H9 (cell line): ENCODE results near the gene EDA. TPM values are rescaled to one million over a fixed set of nuclear protein-coding genes. Genes with fewer than 3 reads are reported as not detected.

Experiments used
- DNase-seq: peaks from one replicate; pipeline ENCODE4 v3.0.0-alpha.2; 2017
- H2AFZ ChIP-seq: one replicate; pipeline ENCODE4 v1.6.1; 2013; ENCODE audit warnings: mild to moderate bottlenecking, low read length, control low read depth, moderate library complexity
- H2AK5ac ChIP-seq: 2 replicates; pipeline ENCODE4 v1.6.1; 2013; ENCODE audit warnings: low read length, control low read depth, mixed read lengths; ENCODE audit not compliant: insufficient read length
- H2BK120ac ChIP-seq: one replicate; pipeline ENCODE4 v1.6.1; 2013; ENCODE audit warnings: low read depth, mild to moderate bottlenecking, low read length, control low read depth, inconsistent platforms; ENCODE audit not compliant: poor library complexity, severe bottlenecking
- H2BK12ac ChIP-seq: 2 replicates; pipeline ENCODE4 v1.6.1; 2013; ENCODE audit warnings: low read length, control low read depth, mixed read lengths, low read depth; ENCODE audit not compliant: insufficient read length
- H2BK15ac ChIP-seq: 2 replicates; pipeline ENCODE4 v1.6.1; 2013; ENCODE audit warnings: low read depth, low read length, control low read depth
- H2BK20ac ChIP-seq: one replicate; pipeline ENCODE4 v1.6.1; 2013; ENCODE audit warnings: low read depth, mild to moderate bottlenecking, low read length, control low read depth, inconsistent platforms; ENCODE audit not compliant: poor library complexity, severe bottlenecking
- H2BK5ac ChIP-seq: 2 replicates; pipeline ENCODE4 v1.6.1; 2013; ENCODE audit warnings: low read length, control low read depth, mixed read lengths; ENCODE audit not compliant: insufficient read length
- H3K14ac ChIP-seq: 2 replicates; pipeline ENCODE4 v1.6.1; 2013; ENCODE audit warnings: low read length, control low read depth; ENCODE audit not compliant: insufficient read depth
- H3K18ac ChIP-seq: 2 replicates; pipeline ENCODE4 v1.6.1; 2013; ENCODE audit warnings: low read depth, mild to moderate bottlenecking, mixed read lengths, low read length, control low read depth; ENCODE audit not compliant: insufficient read length
- H3K23ac ChIP-seq: 2 replicates; pipeline ENCODE4 v1.6.1; 2013; ENCODE audit warnings: low read length, control low read depth, mixed read lengths, low read depth; ENCODE audit not compliant: insufficient read length
- H3K23me2 ChIP-seq: 2 replicates; pipeline ENCODE4 v1.6.1; 2013; ENCODE audit warnings: low read depth, mild to moderate bottlenecking, mixed read lengths, low read length, control low read depth; ENCODE audit not compliant: insufficient read length, poor library complexity, severe bottlenecking
- H3K27ac ChIP-seq: 2 replicates; pipeline ENCODE4 v1.5.1; 2013; ENCODE audit warnings: low read length, control low read depth, mixed read lengths, low read depth; ENCODE audit not compliant: insufficient read length
- H3K27me3 ChIP-seq: 2 replicates; pipeline ENCODE4 v1.6.1; 2013; ENCODE audit warnings: low read length, control low read depth, inconsistent platforms; ENCODE audit not compliant: insufficient read depth
- H3K4ac ChIP-seq: 2 replicates; pipeline ENCODE4 v1.6.1; 2013; ENCODE audit warnings: low read depth, mild to moderate bottlenecking, control low read depth, inconsistent platforms, low read length, moderate library complexity
- H3K4me1 ChIP-seq: 2 replicates; pipeline ENCODE4 v1.6.1; 2013; ENCODE audit warnings: low read length, control low read depth, inconsistent platforms; ENCODE audit not compliant: insufficient read depth
- H3K4me2 ChIP-seq: 2 replicates; pipeline ENCODE4 v1.6.1; 2013; ENCODE audit warnings: low read length, control low read depth, mixed read lengths; ENCODE audit not compliant: insufficient read length, insufficient read depth
- H3K56ac ChIP-seq: 2 replicates; pipeline ENCODE4 v1.6.1; 2013; ENCODE audit warnings: low read depth, mild to moderate bottlenecking, mixed read lengths, low read length, control low read depth; ENCODE audit not compliant: insufficient read length
- H3K79me1 ChIP-seq: 2 replicates; pipeline ENCODE4 v1.6.1; 2013; ENCODE audit warnings: low read depth, mild to moderate bottlenecking, moderate library complexity, low read length, control low read depth, inconsistent platforms; ENCODE audit not compliant: insufficient read depth, poor library complexity, severe bottlenecking
- H3K79me2 ChIP-seq: 2 replicates; pipeline ENCODE4 v1.6.1; 2013; ENCODE audit warnings: low read length, control low read depth, inconsistent platforms; ENCODE audit not compliant: insufficient read depth
- H3K9ac ChIP-seq: 2 replicates; pipeline ENCODE4 v1.6.1; 2013; ENCODE audit warnings: low read length, control low read depth, mixed read lengths; ENCODE audit not compliant: insufficient read length; ENCODE audit errors: extremely low read depth
- H3K9me3 ChIP-seq: one replicate; pipeline ENCODE4 v1.6.1; 2013; ENCODE audit warnings: low read depth, low read length, inconsistent platforms; ENCODE audit not compliant: control insufficient read depth
- H3T11ph ChIP-seq: one replicate; pipeline ENCODE4 v1.6.1; 2013; ENCODE audit warnings: mild to moderate bottlenecking, low read length, control low read depth, inconsistent platforms
- H4K20me1 ChIP-seq: one replicate; pipeline ENCODE4 v1.6.1; 2013; ENCODE audit not compliant: control insufficient read depth, insufficient read length, insufficient read depth
- H4K5ac ChIP-seq: 2 replicates; pipeline ENCODE4 v1.6.1; 2013; ENCODE audit warnings: low read depth, mild to moderate bottlenecking, mixed read lengths, low read length, control low read depth; ENCODE audit not compliant: insufficient read length
- H4K8ac ChIP-seq: replicated peaks from 2 replicates; pipeline ENCODE4 v1.6.1; 2013; ENCODE audit warnings: low read length, control low read depth, mixed read lengths, low read depth; ENCODE audit not compliant: insufficient read length
- H4K91ac ChIP-seq: 2 replicates; pipeline ENCODE4 v1.6.1; 2013; ENCODE audit warnings: low read depth, mild to moderate bottlenecking, moderate library complexity, mixed read lengths, low read length, control low read depth; ENCODE audit not compliant: insufficient read length
- H3K27ac Mint-ChIP-seq, 3 experiments: 2 replicates in 2 of 3; 3 replicates in 1 of 3; pipeline ENCODE4 v1.8.0; 2020 to 2021; ENCODE audit warnings: mixed read lengths in 3 of 3, mild to moderate bottlenecking in 1 of 3, moderate library complexity in 1 of 3
- H3K27me3 Mint-ChIP-seq: 2 replicates; pipeline ENCODE4 v1.8.0; 2021; ENCODE audit warnings: low read depth, mild to moderate bottlenecking, moderate library complexity, mixed read lengths
- H3K36me3 Mint-ChIP-seq, 3 experiments: 2 replicates in 2 of 3; 3 replicates in 1 of 3; pipeline ENCODE4 v1.8.0; 2020 to 2021; ENCODE audit warnings: low read depth in 3 of 3, mixed read lengths in 3 of 3; ENCODE audit not compliant: insufficient read depth in 1 of 3
- H3K4me1 Mint-ChIP-seq, 2 experiments: 2 replicates each; pipeline ENCODE4 v1.8.0; 2020; ENCODE audit warnings: mixed read lengths in 2 of 2
- H3K4me3 Mint-ChIP-seq, 2 experiments: 2 replicates in 1 of 2; 3 replicates in 1 of 2; pipeline ENCODE4 v1.8.0; 2020 to 2021; ENCODE audit warnings: mild to moderate bottlenecking in 2 of 2, mixed read lengths in 2 of 2, moderate library complexity in 1 of 2
- H3K9me3 Mint-ChIP-seq, 2 experiments: 2 replicates in 1 of 2; 3 replicates in 1 of 2; pipeline ENCODE4 v1.8.0; 2020; ENCODE audit warnings: mild to moderate bottlenecking in 2 of 2, mixed read lengths in 2 of 2, moderate library complexity in 1 of 2
- WGBS: extraction: QIAGEN DNeasy Blood & Tissue Kit; methylation state at CpG from one replicate; pipeline ENCODE4 v1.1.7; 2013; ENCODE audit warnings: missing lambda C conversion rate, low lambda C conversion rate, mixed read lengths; ENCODE audit not compliant: insufficient read length; ENCODE audit errors: extremely low coverage; 5-methylcytosine and 5-hydroxymethylcytosine counted together
- total RNA-seq: library from RNA; stranded (reverse); gene quantifications from 2 replicates; pipeline ENCODE4 v1.2.1, GENCODE V29; 2021
- TF ChIP-seq, protein P1 (sequence below): fragments of 200-600 bp; sonication (generic); conservative IDR thresholded peaks from 3 replicates; pipeline ENCODE4 v1.8.0; 2021; ENCODE audit warnings: antibody characterized with exemption, mild to moderate bottlenecking

EDA gene
- total RNA-seq, 1 experiment from 2014 or later: 7.7 TPM

DNA sequence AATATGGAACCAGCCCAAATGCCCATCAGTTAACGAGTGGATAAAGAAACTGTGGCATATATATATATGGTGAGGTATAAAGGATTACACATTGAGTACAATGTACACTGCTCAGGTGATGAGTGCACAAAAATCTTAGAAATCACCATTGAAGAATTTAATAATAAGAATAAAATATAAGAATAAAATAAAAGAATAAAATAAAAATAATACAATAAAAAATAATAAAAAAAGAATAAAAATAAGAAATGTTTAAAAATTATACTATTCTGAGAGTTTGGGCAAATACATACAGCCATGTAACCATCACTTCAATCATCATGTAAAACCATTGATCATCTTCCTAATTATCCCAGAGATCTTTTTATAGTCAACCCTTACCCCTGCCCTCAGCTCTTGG lies 260.3 kb downstream of the EDA start:
- no peak overlapping the region for H4K8ac ChIP-seq
- Mint-ChIP-seq H3K27me3 (no peaks in the 10 kb centered on the region), H3K9me3 (peaks cover 73 to 84% of the 10 kb centered on the region in 2 experiments), H3K27ac (no peak overlapping the region), H3K36me3 (peaks cover 2 to 5% (median 5%) of the 10 kb centered on the region in 3 experiments; a peak in 5 of 7 replicates), H3K4me1 (peaks cover 3 to 9% of the 10 kb centered on the region in 2 experiments; a peak in 3 of 4 replicates), H3K4me3 (no peak overlapping the region)
- no peaks in the 10 kb centered on the region for H4K20me1 ChIP-seq
- H4K91ac ChIP-seq: no peak overlapping the region
- H2BK5ac ChIP-seq: no peak overlapping the region
- H3K4me1 ChIP-seq: no peaks in the 10 kb centered on the region
- H3K9ac ChIP-seq: no peak overlapping the region
- no peak overlapping the region for H2AFZ ChIP-seq
- H2AK5ac ChIP-seq: no peak overlapping the region
- H3K9me3 ChIP-seq: peaks cover 17% of the 10 kb centered on the region
- no peaks in the 10 kb centered on the region for H3K23me2 ChIP-seq
- H2BK12ac ChIP-seq: no peak overlapping the region
- no peak overlapping the region for H3K4ac ChIP-seq
- no peaks in the 10 kb centered on the region for H3K27me3 ChIP-seq
- no peak overlapping the region for H2BK120ac ChIP-seq
- no peak overlapping the region for H3K14ac ChIP-seq
- no peak overlapping the region for H3K27ac ChIP-seq
- no peak overlapping the region for H3K23ac ChIP-seq
- TF ChIP-seq, protein P1, sequence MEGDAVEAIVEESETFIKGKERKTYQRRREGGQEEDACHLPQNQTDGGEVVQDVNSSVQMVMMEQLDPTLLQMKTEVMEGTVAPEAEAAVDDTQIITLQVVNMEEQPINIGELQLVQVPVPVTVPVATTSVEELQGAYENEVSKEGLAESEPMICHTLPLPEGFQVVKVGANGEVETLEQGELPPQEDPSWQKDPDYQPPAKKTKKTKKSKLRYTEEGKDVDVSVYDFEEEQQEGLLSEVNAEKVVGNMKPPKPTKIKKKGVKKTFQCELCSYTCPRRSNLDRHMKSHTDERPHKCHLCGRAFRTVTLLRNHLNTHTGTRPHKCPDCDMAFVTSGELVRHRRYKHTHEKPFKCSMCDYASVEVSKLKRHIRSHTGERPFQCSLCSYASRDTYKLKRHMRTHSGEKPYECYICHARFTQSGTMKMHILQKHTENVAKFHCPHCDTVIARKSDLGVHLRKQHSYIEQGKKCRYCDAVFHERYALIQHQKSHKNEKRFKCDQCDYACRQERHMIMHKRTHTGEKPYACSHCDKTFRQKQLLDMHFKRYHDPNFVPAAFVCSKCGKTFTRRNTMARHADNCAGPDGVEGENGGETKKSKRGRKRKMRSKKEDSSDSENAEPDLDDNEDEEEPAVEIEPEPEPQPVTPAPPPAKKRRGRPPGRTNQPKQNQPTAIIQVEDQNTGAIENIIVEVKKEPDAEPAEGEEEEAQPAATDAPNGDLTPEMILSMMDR: no peak
- H3K18ac ChIP-seq: no peak overlapping the region
- H3T11ph ChIP-seq: no peak overlapping the region
- H2BK20ac ChIP-seq: no peak overlapping the region
- no peak overlapping the region for H2BK15ac ChIP-seq
- H3K79me1 ChIP-seq: no peaks in the 10 kb centered on the region
- no peak overlapping the region for H3K4me2 ChIP-seq
- H3K56ac ChIP-seq: no peak overlapping the region
- no peak for DNase-seq
- H4K5ac ChIP-seq: no peak overlapping the region
- no CpG with 5 or more reads among the region's 1 CpG for WGBS
- H3K79me2 ChIP-seq: no peaks in the 10 kb centered on the region
